RWPE2 (cell line): ENCODE results near the gene FTSJ1.
"Not testable (repeated sequence)": the region's sequence is repeated elsewhere in the genome, so short reads cannot be mapped to it uniquely, and the experiment has no call there.

Experiments used
- ATAC-seq: fragments of 200-7000 bp; cut with Tn5 transposase; 3 replicates; pipeline ENCODE4 v1.9.1; 2021; ENCODE audit warnings: low read depth
- DNase-seq: peaks from one replicate; pipeline ENCODE4 v3.0.0-alpha.2; 2020; ENCODE audit warnings: low spot score
- H3K27ac ChIP-seq: fragments of 450-650 bp; 2 replicates; pipeline ENCODE4 v1.5.1; 2017; ENCODE audit warnings: mild to moderate bottlenecking; ENCODE audit not compliant: poor library complexity, severe bottlenecking
- H3K27me3 ChIP-seq: fragments of 250-450 bp; sonication (Bioruptor Pico); 2 replicates; pipeline ENCODE4 v1.5.1; 2021; ENCODE audit warnings: mild to moderate bottlenecking, moderate library complexity; ENCODE audit not compliant: insufficient read depth, poor library complexity, severe bottlenecking
- H3K36me3 ChIP-seq: fragments of 250-450 bp; sonication (Bioruptor Pico); 2 replicates; pipeline ENCODE4 v1.5.1; 2020; ENCODE audit warnings: low read depth, mild to moderate bottlenecking, moderate library complexity
- H3K4me1 ChIP-seq: fragments of 250-450 bp; sonication (Bioruptor Pico); 2 replicates; pipeline ENCODE4 v1.5.1; 2021; ENCODE audit warnings: mild to moderate bottlenecking, moderate library complexity; ENCODE audit not compliant: insufficient read depth, poor library complexity, severe bottlenecking
- H3K4me3 ChIP-seq: fragments of 250-450 bp; sonication (Bioruptor Pico); 2 replicates; pipeline ENCODE4 v1.5.1; 2021; ENCODE audit warnings: mild to moderate bottlenecking, moderate library complexity; ENCODE audit not compliant: severe bottlenecking
- H3K9me3 ChIP-seq: fragments of 250-450 bp; sonication (Bioruptor Pico); 2 replicates; pipeline ENCODE4 v1.5.1; 2021; ENCODE audit warnings: mild to moderate bottlenecking, moderate library complexity; ENCODE audit not compliant: severe bottlenecking
- TF ChIP-seq, protein P1 (sequence below): fragments of 450-650 bp; IDR thresholded peaks from one replicate; pipeline ENCODE4 v1.5.1; 2017; ENCODE audit warnings: mild to moderate bottlenecking, moderate library complexity; ENCODE audit not compliant: poor library complexity, severe bottlenecking

FTSJ1 gene

GRCh38 chrX:48515842-48516241, 39.8 kb downstream of the FTSJ1 start:
- H3K4me1 ChIP-seq, result peaks cover 6% of the 10 kb centered on the region
- H3K36me3 ChIP-seq, result peaks cover 33% of the 10 kb centered on the region
- ATAC-seq, result no peak
- no peak overlapping the region for H3K4me3 ChIP-seq
- TF ChIP-seq, protein P1, sequence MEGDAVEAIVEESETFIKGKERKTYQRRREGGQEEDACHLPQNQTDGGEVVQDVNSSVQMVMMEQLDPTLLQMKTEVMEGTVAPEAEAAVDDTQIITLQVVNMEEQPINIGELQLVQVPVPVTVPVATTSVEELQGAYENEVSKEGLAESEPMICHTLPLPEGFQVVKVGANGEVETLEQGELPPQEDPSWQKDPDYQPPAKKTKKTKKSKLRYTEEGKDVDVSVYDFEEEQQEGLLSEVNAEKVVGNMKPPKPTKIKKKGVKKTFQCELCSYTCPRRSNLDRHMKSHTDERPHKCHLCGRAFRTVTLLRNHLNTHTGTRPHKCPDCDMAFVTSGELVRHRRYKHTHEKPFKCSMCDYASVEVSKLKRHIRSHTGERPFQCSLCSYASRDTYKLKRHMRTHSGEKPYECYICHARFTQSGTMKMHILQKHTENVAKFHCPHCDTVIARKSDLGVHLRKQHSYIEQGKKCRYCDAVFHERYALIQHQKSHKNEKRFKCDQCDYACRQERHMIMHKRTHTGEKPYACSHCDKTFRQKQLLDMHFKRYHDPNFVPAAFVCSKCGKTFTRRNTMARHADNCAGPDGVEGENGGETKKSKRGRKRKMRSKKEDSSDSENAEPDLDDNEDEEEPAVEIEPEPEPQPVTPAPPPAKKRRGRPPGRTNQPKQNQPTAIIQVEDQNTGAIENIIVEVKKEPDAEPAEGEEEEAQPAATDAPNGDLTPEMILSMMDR, result no peak
- H3K27me3 ChIP-seq, result no peaks in the 10 kb centered on the region
- DNase-seq, result no peak
- no peak overlapping the region for H3K27ac ChIP-seq
- no peaks in the 10 kb centered on the region for H3K9me3 ChIP-seq

DNA sequence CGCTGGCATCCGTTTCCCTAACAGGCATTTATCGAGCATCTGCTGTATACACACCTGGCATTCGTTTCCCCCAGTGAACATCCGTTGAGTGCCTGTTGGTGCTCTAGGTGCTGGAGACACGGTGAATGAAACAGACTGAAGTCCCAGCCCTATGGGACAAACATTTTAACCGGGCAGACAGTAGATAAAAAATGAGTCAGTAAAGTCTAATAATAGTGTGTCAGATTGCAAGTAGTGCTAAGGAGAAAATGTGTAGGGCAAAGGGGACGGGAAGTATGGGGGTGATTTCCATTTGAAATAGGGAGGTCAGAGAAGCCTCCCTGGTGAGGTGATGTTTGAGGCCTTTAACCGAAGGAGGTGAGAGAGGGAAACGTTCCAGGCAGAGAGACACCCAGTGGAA, 40.3 kb downstream of the FTSJ1 start:
- no peaks in the 10 kb centered on the region for H3K27me3 ChIP-seq
- no peak for DNase-seq

GRCh38 chrX:48516987-48517386, 41.0 kb downstream of the FTSJ1 start:
- Histone ChIP-seq H3K9me3 (no peaks in the 10 kb centered on the region), H3K27ac (no peak overlapping the region), H3K27me3 (no peaks in the 10 kb centered on the region), H3K4me3 (no peak overlapping the region), H3K36me3 (peaks cover 29% of the 10 kb centered on the region), H3K4me1 (peaks cover 6% of the 10 kb centered on the region)
- DNase-seq (no peak), ATAC-seq (no peak)
- TF ChIP-seq, protein P1, result no peak

More for the DNA sequence above, 40.3 kb downstream of the FTSJ1 start:
- TF ChIP-seq, protein P1, result no peak
- Histone ChIP-seq H3K27ac (no peak overlapping the region), H3K4me1 (peaks cover 6% of the 10 kb centered on the region), H3K9me3 (no peaks in the 10 kb centered on the region), H3K36me3 (peaks cover 32% of the 10 kb centered on the region), H3K4me3 (no peak overlapping the region)
- ATAC-seq, result no peak

- H3K9me3 ChIP-seq, ATAC-seq, H3K4me3 ChIP-seq, DNase-seq, H3K27me3 ChIP-seq, H3K4me1 ChIP-seq: not testable (repeated sequence)
- peaks cover 33% of the 10 kb centered on the region for H3K36me3 ChIP-seq
- peak overlapping the region; percentile 72 for H3K27ac ChIP-seq
These were observed 43.5 kb downstream of the FTSJ1 start for GRCh38 chrX:48519481-48519880.

- no peak for ATAC-seq
- TF ChIP-seq, protein P1, result no peak
These were observed 44.5 kb downstream of the FTSJ1 start for GRCh38 chrX:48520455-48520854.

More at GRCh38 chrX:48520455-48520854, 44.5 kb downstream of the FTSJ1 start:
- Histone ChIP-seq H3K27me3 (no peaks in the 10 kb centered on the region), H3K4me3 (no peak overlapping the region), H3K4me1 (peaks cover 3% of the 10 kb centered on the region), H3K9me3 (no peaks in the 10 kb centered on the region), H3K36me3 (peaks cover 39% of the 10 kb centered on the region), H3K27ac (peak overlapping the region; percentile 72)
- DNase-seq, result no peak
